K562 (cell line): ENCODE data around the gene EFS. TPM values are rescaled to one million over a fixed set of nuclear protein-coding genes. Genes with fewer than 3 reads are reported as not detected.

ENCODE experiments used
- ATF6 ChIP-seq: sonication (generic); formaldehyde crosslinking; IDR thresholded peaks from 2 replicates; pipeline ENCODE4 v1.4.0; 2020; ENCODE audit warnings: mild to moderate bottlenecking, missing genetic modification reagents
- FOXJ3 ChIP-seq: sonication (generic); formaldehyde crosslinking; IDR thresholded peaks from 2 replicates; pipeline ENCODE4 v1.4.0; 2020; ENCODE audit warnings: mild to moderate bottlenecking, missing genetic modification reagents
- HMG20B ChIP-seq: fragments of 250-450 bp; sonication (Bioruptor Pico); IDR thresholded peaks from 2 replicates; pipeline ENCODE4 v1.5.0; 2021; ENCODE audit warnings: mild to moderate bottlenecking
- JUN ChIP-seq, 2 experiments: sonication (generic) in 1 of 2; formaldehyde crosslinking in 1 of 2; IDR thresholded peaks; 2 replicates each; pipeline versions ENCODE4 v1.6.1 to v1.8.0; 2012 to 2022; ENCODE audit warnings: borderline replicate concordance in 2 of 2, mild to moderate bottlenecking in 2 of 2, improper control_type of control experiment in 1 of 2, low read depth in 1 of 2, low read length in 1 of 2, missing genetic modification reagents in 1 of 2
- PHB2 ChIP-seq: fragments of 450-650 bp; IDR thresholded peaks from 2 replicates; pipeline ENCODE4 v1.6.1; 2017; ENCODE audit warnings: low read depth
- RBBP5 ChIP-seq: fragments of 200-600 bp; sonication (generic); IDR thresholded peaks from 2 replicates; pipeline ENCODE4 v1.6.1; 2012; ENCODE audit warnings: borderline replicate concordance, mild to moderate bottlenecking, low read length, control low read depth, inconsistent platforms; ENCODE audit not compliant: insufficient read depth, poor library complexity, severe bottlenecking
- ZNF232 ChIP-seq: sonication (generic); formaldehyde crosslinking; IDR thresholded peaks from 2 replicates; pipeline ENCODE4 v1.8.0; 2022; ENCODE audit warnings: mild to moderate bottlenecking, missing genetic modification reagents
- ZNF583 ChIP-seq: fragments of 250-450 bp; sonication (Bioruptor Pico); IDR thresholded peaks from 2 replicates; pipeline ENCODE4 v1.4.0; 2020
- polyA plus RNA-seq, 8 experiments: library from polyadenylated mRNA; depleted of rRNA in 4 of 8; stranded (reverse) in 5 of 8; unstranded in 3 of 8; fragments of >200 nt; fragmentation: Nextera tagmentation in 2 of 8; fragmentation: Illumina TruSeq in 1 of 8; extraction: Ambion mirVana in 2 of 8; extraction: Trizol in 1 of 8; gene quantifications; 2 replicates each; pipeline versions ENCODE4 v1.2.1 to v1.2.3, GENCODE V29; 2011 to 2014; ENCODE audit warnings: inconsistent platforms in 1 of 8, missing spikeins in 1 of 8
- total RNA-seq, 7 experiments: library from RNA; depleted of rRNA in 6 of 7; stranded (reverse); fragments of >200 nt in 6 of 7; fragmentation: Illumina TruSeq in 2 of 7; extraction: Trizol in 2 of 7; gene quantifications; 2 replicates each; pipeline versions ENCODE4 v1.2.1 to v1.2.3, GENCODE V29; 2011 to 2021; ENCODE audit warnings: low replicate concordance in 1 of 7
- TF ChIP-seq, protein P1 (sequence below): fragments of 450-650 bp; formaldehyde crosslinking; IDR thresholded peaks from 2 replicates; pipeline ENCODE4 v1.4.0; 2020; ENCODE audit warnings: mild to moderate bottlenecking, mixed read lengths
- TF ChIP-seq, protein P2 (sequence below): fragments of 450-650 bp; IDR thresholded peaks from 2 replicates; pipeline ENCODE4 v1.6.1; 2016; ENCODE audit warnings: mild to moderate bottlenecking, moderate library complexity

The EFS gene
- total and polyA plus RNA-seq, 9 of the 15 experiments (the other 6 are each of a cell fraction or from before 2014, with no cell fraction given) = 0.01 to 0.03 TPM; not detected in 7

DNA sequence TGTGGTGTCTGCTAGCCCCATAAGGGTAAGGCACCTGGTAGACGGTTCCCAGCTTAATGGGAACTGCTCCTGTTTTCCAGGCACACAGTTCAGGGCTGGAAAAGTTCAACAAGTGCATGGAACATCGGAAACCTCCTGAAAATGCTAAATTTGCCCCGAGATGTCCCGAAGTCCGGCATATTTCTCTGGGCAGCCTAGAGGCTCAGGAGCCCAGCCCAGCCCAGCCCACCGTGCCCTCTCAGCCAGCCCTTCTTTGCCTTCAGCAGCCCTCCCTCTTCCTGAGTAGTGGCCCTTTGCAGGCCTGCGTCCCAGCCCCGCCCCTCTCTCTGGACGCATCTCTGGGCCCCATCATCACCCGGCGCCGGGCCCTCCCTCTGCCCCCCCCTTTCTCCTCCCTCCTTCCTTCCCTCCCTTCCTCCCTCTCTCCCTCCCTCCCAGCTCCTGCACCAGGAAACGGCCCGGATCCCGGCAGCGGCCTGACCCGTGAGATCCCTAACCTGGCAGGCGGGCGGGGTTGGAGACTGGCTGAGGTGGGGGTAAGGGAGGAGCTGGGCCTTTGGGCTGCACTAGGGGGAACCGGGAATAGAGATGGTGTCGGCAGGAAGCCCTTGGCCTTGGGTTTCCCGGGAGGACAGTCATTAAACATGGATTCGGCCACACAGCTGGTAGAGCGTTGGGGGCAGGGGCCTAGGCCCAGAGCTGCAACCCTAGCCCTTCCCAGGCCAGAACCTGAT is 58.4 kb downstream of the EFS start, which contains the start of gene BCL2L2 (continued):
- TF ChIP-seq ATF6 (CRISPR knock-in tag) (peak; percentile 66; the same call in 1 of the 2 replicates), JUN (IDR thresholded peaks at IDR 0.05; ENCODE audit: borderline replicate concordance, low read depth, low read length) (peak; percentile 47; the same call in 1 of the 2 replicates), JUN (CRISPR knock-in tag; IDR thresholded peaks at IDR 0.05; ENCODE audit: borderline replicate concordance) (no peak), ZNF232 (CRISPR knock-in tag) (no peak), ZNF583 (CRISPR knock-in tag) (no peak), FOXJ3 (CRISPR knock-in tag) (no peak), PHB2 (no peak), RBBP5 (peak; percentile 79), HMG20B (CRISPR knock-in tag) (no peak)
- TF ChIP-seq, protein P1, sequence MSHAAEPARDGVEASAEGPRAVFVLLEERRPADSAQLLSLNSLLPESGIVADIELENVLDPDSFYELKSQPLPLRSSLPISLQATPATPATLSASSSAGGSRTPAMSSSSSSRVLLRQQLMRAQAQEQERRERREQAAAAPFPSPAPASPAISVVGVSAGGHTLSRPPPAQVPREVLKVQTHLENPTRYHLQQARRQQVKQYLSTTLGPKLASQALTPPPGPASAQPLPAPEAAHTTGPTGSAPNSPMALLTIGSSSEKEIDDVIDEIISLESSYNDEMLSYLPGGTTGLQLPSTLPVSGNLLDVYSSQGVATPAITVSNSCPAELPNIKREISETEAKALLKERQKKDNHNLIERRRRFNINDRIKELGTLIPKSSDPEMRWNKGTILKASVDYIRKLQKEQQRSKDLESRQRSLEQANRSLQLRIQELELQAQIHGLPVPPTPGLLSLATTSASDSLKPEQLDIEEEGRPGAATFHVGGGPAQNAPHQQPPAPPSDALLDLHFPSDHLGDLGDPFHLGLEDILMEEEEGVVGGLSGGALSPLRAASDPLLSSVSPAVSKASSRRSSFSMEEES (CRISPR knock-in tag) = no peak
- TF ChIP-seq, protein P2, sequence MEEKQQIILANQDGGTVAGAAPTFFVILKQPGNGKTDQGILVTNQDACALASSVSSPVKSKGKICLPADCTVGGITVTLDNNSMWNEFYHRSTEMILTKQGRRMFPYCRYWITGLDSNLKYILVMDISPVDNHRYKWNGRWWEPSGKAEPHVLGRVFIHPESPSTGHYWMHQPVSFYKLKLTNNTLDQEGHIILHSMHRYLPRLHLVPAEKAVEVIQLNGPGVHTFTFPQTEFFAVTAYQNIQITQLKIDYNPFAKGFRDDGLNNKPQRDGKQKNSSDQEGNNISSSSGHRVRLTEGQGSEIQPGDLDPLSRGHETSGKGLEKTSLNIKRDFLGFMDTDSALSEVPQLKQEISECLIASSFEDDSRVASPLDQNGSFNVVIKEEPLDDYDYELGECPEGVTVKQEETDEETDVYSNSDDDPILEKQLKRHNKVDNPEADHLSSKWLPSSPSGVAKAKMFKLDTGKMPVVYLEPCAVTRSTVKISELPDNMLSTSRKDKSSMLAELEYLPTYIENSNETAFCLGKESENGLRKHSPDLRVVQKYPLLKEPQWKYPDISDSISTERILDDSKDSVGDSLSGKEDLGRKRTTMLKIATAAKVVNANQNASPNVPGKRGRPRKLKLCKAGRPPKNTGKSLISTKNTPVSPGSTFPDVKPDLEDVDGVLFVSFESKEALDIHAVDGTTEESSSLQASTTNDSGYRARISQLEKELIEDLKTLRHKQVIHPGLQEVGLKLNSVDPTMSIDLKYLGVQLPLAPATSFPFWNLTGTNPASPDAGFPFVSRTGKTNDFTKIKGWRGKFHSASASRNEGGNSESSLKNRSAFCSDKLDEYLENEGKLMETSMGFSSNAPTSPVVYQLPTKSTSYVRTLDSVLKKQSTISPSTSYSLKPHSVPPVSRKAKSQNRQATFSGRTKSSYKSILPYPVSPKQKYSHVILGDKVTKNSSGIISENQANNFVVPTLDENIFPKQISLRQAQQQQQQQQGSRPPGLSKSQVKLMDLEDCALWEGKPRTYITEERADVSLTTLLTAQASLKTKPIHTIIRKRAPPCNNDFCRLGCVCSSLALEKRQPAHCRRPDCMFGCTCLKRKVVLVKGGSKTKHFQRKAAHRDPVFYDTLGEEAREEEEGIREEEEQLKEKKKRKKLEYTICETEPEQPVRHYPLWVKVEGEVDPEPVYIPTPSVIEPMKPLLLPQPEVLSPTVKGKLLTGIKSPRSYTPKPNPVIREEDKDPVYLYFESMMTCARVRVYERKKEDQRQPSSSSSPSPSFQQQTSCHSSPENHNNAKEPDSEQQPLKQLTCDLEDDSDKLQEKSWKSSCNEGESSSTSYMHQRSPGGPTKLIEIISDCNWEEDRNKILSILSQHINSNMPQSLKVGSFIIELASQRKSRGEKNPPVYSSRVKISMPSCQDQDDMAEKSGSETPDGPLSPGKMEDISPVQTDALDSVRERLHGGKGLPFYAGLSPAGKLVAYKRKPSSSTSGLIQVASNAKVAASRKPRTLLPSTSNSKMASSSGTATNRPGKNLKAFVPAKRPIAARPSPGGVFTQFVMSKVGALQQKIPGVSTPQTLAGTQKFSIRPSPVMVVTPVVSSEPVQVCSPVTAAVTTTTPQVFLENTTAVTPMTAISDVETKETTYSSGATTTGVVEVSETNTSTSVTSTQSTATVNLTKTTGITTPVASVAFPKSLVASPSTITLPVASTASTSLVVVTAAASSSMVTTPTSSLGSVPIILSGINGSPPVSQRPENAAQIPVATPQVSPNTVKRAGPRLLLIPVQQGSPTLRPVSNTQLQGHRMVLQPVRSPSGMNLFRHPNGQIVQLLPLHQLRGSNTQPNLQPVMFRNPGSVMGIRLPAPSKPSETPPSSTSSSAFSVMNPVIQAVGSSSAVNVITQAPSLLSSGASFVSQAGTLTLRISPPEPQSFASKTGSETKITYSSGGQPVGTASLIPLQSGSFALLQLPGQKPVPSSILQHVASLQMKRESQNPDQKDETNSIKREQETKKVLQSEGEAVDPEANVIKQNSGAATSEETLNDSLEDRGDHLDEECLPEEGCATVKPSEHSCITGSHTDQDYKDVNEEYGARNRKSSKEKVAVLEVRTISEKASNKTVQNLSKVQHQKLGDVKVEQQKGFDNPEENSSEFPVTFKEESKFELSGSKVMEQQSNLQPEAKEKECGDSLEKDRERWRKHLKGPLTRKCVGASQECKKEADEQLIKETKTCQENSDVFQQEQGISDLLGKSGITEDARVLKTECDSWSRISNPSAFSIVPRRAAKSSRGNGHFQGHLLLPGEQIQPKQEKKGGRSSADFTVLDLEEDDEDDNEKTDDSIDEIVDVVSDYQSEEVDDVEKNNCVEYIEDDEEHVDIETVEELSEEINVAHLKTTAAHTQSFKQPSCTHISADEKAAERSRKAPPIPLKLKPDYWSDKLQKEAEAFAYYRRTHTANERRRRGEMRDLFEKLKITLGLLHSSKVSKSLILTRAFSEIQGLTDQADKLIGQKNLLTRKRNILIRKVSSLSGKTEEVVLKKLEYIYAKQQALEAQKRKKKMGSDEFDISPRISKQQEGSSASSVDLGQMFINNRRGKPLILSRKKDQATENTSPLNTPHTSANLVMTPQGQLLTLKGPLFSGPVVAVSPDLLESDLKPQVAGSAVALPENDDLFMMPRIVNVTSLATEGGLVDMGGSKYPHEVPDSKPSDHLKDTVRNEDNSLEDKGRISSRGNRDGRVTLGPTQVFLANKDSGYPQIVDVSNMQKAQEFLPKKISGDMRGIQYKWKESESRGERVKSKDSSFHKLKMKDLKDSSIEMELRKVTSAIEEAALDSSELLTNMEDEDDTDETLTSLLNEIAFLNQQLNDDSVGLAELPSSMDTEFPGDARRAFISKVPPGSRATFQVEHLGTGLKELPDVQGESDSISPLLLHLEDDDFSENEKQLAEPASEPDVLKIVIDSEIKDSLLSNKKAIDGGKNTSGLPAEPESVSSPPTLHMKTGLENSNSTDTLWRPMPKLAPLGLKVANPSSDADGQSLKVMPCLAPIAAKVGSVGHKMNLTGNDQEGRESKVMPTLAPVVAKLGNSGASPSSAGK = no peak
